Tibial artery (tissue), 4 donors: Measurements from ENCODE around the gene MTFP1.

Experiments used
- DNase-seq, 2 donors: peaks; one replicate each; pipeline ENCODE4 v3.0.0-alpha.2; 2019
- H3K27ac ChIP-seq, 2 donors: fragments of 200-600 bp; sonication (generic) in 1 of 2; 1 replicate in 1 of 2; 2 replicates in 1 of 2; pipeline ENCODE4 v1.5.1; 2018 to 2019; ENCODE audit warnings: mild to moderate bottlenecking in 1 of 2
- H3K27me3 ChIP-seq, 2 donors: fragments of 200-600 bp; sonication (generic) in 1 of 2; one replicate each; pipeline versions ENCODE4 v1.5.1 to v1.6.0; 2016 to 2019
- H3K36me3 ChIP-seq, 3 donors: fragments of 200-600 bp; sonication (generic) in 2 of 3; one replicate each; pipeline ENCODE4 v1.5.1; 2016 to 2019; ENCODE audit warnings: mild to moderate bottlenecking in 2 of 3
- H3K4me1 ChIP-seq, 4 donors: fragments of 200-600 bp; sonication (generic) in 2 of 4; 1 replicate in 3 of 4; 2 replicates in 1 of 4; pipeline ENCODE4 v1.5.1; 2016 to 2019
- H3K4me3 ChIP-seq, 2 donors: fragments of 200-600 bp; sonication (generic) in 1 of 2; 1 replicate in 1 of 2; 2 replicates in 1 of 2; pipeline ENCODE4 v1.5.1; 2018 to 2019; ENCODE audit warnings: mild to moderate bottlenecking in 2 of 2
- H3K9me3 ChIP-seq, 3 donors: fragments of 200-600 bp; sonication (generic) in 1 of 3; one replicate each; pipeline ENCODE4 v1.5.1; 2016 to 2019
- CTCF ChIP-seq, 2 experiments: fragments of 200-600 bp in 1 of 2; fragments of 450-650 bp in 1 of 2; IDR thresholded peaks; one replicate each; pipeline ENCODE4 v1.5.1; 2017 to 2019; ENCODE audit warnings: antibody characterized with exemption in 2 of 2, mild to moderate bottlenecking in 1 of 2, moderate library complexity in 1 of 2
- intact Hi-C: fragments of 100-400 bp; cut with DNase I; formaldehyde crosslinking; loops from one replicate; pipeline ENCODE4 v1.15.0; 2023; ENCODE audit warnings: low total_unique reads

MTFP1 gene

DNA sequence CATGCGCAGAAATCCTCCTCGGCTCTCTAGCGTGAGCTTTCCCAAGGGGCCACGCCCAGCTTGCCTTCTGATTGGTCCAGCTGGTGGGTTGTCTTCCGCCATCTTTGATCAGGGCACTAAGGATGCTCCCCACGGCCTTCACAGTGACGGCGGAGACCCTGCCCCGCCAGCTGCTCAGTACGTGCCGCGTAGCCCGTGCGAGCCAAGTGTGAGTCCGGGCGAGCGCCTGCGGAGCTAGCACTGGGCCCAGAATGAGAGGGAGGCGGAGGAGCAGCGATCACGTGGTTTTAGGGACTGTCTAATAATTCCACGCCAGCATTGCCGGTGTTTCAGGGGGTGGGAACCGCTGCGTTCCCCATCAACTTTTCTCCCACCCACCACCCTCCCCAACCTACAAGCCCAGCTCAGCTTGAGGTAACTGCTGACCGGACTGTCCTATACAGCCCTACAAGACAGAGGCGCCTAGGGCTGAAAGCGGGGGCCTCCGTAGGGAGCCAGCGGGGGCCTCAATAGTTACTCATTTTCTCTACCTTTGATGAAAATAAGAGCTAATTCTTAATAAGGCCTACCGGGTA lies 1.5 kb upstream of the MTFP1 start:
- Histone ChIP-seq H3K9me3 (no peaks in the 10 kb centered on the region), H3K4me3 (peak overlapping the region; percentile 62 to 77), H3K36me3 (peaks cover 2 to 3% (median 3%) of the 10 kb centered on the region in 3 donors), H3K27me3 (no peaks in the 10 kb centered on the region), H3K27ac (peak overlapping the region; percentile 94 to 96), H3K4me1 (peaks cover 3 to 61% (median 45%) of the 10 kb centered on the region in 4 donors)
- peak in 1 of 2 experiments; percentile 1 for TF ChIP-seq CTCF (IDR thresholded peaks at IDR 0.05)
- peak; percentile 99 for DNase-seq
- intact Hi-C loops: no loop called here

DNA sequence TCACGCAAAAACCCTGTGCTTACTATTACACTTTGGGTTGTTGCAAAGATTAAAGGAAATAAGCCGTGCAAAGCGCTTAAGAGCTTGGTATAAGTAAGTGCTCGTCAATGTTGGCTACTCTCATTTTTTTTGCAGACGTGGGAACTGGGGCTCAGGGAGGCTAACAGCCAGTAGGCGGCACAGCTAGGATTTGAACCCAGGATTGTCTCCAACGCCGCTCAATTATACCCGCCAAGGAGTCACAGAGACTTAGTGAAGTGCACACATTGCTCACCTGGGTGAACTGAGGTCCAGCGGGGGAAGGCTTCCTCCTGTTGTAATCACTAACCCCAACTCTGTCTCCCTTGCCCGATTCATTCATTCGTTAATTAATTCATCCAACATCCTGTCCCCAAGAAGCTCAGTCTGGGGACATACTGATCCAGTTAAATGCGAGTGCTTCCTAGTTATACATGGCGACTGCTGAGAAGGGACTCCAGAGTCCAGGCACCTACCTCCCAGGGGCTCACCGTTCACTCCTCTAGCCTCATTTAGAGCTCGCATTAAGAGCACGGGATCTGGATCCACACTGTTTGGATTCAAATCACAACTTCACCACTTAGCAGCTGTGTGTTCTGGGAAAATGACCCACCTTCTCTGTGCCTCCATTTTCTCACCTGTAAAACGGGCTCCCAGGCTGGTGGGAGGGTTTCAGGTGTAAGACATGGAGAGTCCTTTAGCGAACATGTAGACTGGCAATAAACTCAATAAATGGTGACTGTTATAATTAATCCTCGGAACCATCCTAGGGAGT lies 838 bp upstream of the MTFP1 start:
- DNase-seq: no peak
- Histone ChIP-seq H3K27ac (peak overlapping the region; percentile 94 to 96), H3K36me3 (no peaks in the 10 kb centered on the region), H3K4me3 (peak overlapping the region; percentile 62 to 77), H3K4me1 (peaks cover 3 to 61% (median 45%) of the 10 kb centered on the region in 4 donors), H3K9me3 (no peaks in the 10 kb centered on the region), H3K27me3 (no peaks in the 10 kb centered on the region)
- no peak for TF ChIP-seq CTCF (IDR thresholded peaks at IDR 0.05)
- intact Hi-C loops: no loop called here

DNA sequence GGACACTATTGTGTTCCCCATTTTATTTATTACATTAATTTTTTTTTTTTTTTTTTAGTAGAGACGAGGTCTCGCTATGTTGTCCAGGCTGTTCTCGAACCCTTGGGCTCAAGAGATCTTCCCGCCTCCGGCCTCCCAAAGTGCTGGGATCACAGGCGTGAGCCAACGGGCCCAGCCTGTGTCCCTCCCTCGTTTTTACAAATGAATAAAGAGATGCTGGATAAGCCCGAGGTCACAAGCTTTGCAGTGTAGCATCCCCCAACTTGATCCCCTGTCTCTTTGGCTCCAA lies 297 bp upstream of the MTFP1 start:
- no peak for TF ChIP-seq CTCF (IDR thresholded peaks at IDR 0.05)
- peaks cover 3 to 56% (median 43%) of the 10 kb centered on the region in 4 donors for H3K4me1 ChIP-seq
- no peak for DNase-seq
- H3K27ac ChIP-seq: peak overlapping the region; percentile 73 to 75
- H3K27me3 ChIP-seq: no peaks in the 10 kb centered on the region
- H3K9me3 ChIP-seq: no peaks in the 10 kb centered on the region
- intact Hi-C loops: no loop called here
- H3K36me3 ChIP-seq: no peaks in the 10 kb centered on the region
- peak overlapping the region; percentile 54 to 77 for H3K4me3 ChIP-seq

GRCh38 chr22:30426388-30427353 lies 1.1 kb downstream of the MTFP1 start:
- Histone ChIP-seq H3K27ac (peak overlapping the region; percentile 73 to 75), H3K27me3 (no peaks in the 10 kb centered on the region), H3K4me1 (peaks cover 3 to 42% (median 37%) of the 10 kb centered on the region in 4 donors), H3K36me3 (no peaks in the 10 kb centered on the region), H3K9me3 (no peaks in the 10 kb centered on the region), H3K4me3 (peak overlapping the region; percentile 54 to 77)
- DNase-seq: peak; percentile 82 to 91
- intact Hi-C loops: no loop called here
- peak; percentile 60 to 63 for TF ChIP-seq CTCF (IDR thresholded peaks at IDR 0.05)

DNA sequence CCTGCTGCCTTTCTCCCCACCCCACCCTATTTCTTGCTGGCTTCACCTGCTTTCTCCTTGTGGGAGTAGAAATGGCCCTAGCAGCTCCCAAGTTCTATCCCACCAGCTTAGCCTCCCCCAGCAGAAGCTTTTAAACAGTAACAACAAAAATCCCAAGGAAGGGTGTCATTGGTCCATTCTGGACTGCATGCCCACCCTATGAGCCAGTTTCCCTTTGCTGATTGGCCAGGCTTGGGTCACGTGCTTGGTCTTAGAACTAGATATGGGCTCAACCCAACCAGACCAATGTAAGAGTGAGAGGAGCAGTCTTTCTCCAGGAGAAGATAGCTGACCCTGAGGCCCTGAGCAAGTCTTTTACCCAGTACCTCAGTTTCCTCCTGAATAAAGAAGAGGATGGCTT lies 2.3 kb downstream of the MTFP1 start:
- peaks cover 0 to 30% (median 25%) of the 10 kb centered on the region in 4 donors for H3K4me1 ChIP-seq
- no peak overlapping the region for H3K27ac ChIP-seq
- H3K9me3 ChIP-seq: no peaks in the 10 kb centered on the region
- no peak overlapping the region for H3K4me3 ChIP-seq
- TF ChIP-seq CTCF (IDR thresholded peaks at IDR 0.05): no peak
- no peaks in the 10 kb centered on the region for H3K27me3 ChIP-seq
- no peaks in the 10 kb centered on the region for H3K36me3 ChIP-seq
- DNase-seq: no peak
- intact Hi-C loops: no loop called here
